Tongue (tissue), 2 donors: ENCODE data around the gene JKAMP. TPM values are rescaled to one million over a fixed set of nuclear protein-coding genes. Genes with fewer than 3 reads are reported as not detected.

Experiments
- DNase-seq: peaks from one replicate; pipeline ENCODE4 v3.0.0-alpha.2; 2015
- total RNA-seq: library from RNA; depleted of rRNA; stranded (reverse); fragments of >200 nt; gene quantifications from one replicate; pipeline ENCODE4 v1.2.3, GENCODE V29; 2014

Gene JKAMP
- total RNA-seq, 1 donor from 2014 or later, result 77.8 TPM

- DNase-seq, result no peak
These were observed 56.5 kb downstream of the JKAMP start for GRCh38 chr14:59540852-59541251.

DNA sequence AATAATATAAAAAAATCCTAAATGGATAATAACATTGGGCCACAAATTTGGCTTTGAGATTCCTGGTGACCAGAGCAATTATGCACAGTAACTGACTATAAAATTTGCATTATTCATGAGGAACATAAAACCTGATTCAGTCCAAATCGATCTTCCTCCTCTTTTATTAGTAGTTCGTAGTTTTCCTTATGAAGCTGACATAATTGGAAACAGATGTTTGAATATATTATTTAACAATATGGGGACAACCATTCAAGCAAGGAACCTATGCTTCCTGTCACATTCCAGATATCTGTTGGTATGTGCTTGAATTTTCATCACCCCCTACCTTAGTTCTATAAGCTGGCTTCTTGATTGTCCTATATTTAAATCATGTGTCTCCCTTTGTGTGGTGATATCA, 57.4 kb downstream of the JKAMP start:
- no peak for DNase-seq

DNA sequence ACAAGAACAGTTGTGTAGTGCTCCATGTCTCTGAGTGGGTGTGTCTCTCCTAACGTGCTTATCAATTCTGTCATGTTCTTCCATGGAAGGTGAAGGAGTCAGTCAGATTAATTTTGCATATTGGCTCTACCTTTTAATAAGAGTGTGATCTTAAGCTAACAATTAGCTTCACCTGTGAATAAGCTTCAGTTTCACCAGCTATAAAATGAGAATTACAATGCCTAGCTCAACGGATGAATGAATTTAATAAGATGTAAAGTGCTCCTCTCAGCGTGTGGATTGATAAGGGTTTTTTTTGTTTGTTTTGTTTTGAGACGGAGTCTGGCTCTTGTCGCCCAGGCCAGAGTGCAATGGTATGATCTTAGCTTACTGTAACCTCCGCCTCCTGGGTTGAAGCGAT, 59.6 kb downstream of the JKAMP start:
- DNase-seq, result no peak

- DNase-seq, result no peak
These were observed 63.0 kb downstream of the JKAMP start for GRCh38 chr14:59547310-59547709.

Other genes with a start within 250 kb of the JKAMP start
- 2.1 TPM for gene GPR135, start 19.1 kb upstream of the JKAMP start, total RNA-seq
- gene L3HYPDH, start 109 bp upstream of the JKAMP start, total RNA-seq, result 42.9 TPM
- gene CCDC175, start 92.3 kb downstream of the JKAMP start, total RNA-seq, result not detected